Activated naive CD4-positive, alpha-beta T cell treated with Interleukin-2 at 50 U/mL for 16 hours (primary cell): Measurements from ENCODE around the gene NSG1.

Experiments used
- DNase-seq: peaks from one replicate; pipeline ENCODE4 v3.0.0-alpha.2; 2020

NSG1 gene

DNA sequence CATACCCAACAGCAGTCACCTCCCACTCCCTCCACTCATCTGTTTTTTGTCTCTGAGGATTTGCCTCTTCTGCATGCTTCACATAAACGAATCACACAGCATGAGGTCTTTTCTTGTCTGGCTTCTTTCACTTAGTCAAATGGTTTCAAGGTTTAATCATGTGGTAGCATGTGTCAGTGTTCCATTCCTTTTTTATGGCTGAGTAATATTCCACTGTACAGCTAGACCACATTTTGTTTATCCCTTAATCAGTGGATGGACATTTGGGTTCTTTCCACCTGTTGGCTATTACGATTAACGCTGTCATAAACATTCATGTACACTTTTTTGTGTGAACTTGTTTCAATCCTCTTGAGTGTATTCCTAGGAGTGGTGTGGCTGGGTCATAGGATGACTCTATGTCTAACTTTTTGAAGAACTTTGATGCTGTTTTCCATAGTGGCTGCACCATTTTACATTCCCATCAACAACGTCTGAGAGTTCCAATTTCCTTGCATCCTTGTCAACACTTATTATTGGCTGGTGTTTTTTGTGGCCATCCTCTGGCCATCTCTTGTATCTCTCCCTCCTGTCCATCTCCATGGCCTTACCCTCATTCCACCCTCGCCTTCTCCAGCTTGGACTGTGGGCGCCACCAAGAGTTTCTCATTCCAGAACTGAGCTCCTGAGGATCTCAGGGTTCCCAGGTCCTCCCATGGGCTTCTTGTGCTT, 12.4 kb upstream of the NSG1 start:
- no peak for DNase-seq

DNA sequence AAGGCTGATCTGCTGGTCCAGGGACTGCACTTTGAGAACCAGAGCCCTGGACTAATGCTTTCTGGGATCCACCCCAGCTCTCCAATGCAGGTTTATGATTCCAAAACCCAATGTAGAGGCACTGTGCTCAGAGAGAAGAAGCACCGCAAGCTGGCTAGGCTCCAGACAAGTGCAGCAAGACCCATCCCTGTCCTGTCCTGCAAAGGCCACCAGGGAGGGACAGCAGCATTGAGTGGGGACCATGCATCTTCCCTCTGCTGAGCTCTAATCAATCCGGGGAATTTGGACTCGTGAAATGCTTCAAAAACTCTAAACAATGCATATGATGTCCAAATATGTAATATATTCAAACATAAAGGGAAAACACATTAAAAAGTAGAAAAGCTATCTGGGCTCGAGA, 10.8 kb upstream of the NSG1 start:
- DNase-seq: no peak

DNA sequence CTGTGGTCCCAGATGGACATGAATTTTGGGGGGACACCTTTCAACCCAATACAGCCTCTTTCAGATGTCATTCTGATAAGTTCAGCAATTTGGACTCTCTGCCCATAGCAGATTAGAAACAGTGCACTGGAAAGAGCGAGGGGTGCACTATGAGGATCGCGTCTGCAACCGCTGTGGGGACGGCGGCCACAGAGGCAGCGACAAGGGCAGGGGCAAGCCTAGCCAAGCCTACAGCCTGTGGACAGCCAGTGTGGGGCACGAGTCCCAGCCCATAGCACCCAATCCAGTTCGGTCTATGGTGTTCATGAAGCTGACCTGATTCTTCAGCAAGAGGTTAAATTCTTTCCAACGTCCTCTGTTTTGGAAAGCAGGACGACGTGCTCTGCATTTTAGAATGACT, 9.7 kb upstream of the NSG1 start:
- no peak for DNase-seq

DNA sequence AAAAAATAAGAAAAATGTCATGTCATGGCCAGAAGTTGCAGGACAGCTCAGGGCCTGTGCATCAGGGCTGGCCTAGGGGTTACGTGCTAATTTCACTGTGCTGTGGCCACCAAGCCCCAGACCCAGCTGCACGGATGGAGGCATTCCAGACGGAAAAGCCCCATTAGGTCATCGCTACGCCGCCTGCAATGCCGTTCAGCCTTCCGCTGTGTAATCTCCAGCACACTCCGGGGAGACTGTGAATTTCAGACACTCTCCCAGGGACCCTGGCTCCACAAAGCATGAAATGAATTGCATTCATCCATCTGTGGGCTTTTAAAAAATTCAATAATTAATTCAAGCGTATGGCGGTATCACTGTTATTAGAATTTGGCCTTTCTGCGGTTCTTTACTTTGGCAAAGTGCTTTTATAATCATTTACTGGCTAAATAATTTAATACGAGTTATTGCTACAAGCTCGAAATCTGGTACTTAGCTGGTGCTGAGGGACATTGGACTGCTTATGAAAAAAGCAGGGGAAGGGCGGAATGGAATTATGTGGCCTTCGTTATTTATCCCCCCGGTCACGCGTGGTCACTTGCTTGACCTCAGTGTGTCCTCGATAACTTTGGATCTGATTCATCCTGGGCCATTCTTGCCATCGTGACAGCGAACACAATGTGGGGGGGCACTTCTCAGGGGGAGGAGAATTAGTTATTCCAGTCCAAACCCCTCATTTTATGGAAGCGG, 9.0 kb upstream of the NSG1 start:
- DNase-seq: no peak

DNA sequence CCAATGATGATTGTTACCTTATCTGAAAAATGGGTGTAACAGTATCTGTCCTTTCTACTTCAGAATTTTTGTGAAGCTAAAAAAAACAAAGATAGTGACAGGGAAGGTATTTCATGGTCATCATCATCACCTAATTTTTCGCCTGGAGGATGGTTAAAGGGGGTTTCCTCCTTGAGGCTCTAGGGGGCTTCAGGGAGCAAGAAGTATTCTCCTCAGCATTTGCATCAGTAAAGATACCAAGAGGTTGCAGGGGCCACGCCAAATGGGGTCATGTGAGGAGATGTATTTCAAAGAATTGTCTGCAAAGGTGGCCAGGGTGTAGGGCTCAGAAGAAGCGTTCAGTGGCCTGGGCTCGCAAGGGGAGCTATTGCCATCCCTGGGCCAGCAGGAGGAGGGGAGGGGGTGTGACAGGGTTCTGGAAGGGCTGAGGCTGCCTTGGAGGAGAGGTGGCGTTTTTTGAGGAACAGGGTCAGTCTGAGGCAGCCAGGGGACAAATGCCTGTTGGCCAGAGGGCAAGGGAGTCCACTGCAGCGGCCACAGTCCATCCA, 7.3 kb upstream of the NSG1 start:
- DNase-seq: no peak

DNA sequence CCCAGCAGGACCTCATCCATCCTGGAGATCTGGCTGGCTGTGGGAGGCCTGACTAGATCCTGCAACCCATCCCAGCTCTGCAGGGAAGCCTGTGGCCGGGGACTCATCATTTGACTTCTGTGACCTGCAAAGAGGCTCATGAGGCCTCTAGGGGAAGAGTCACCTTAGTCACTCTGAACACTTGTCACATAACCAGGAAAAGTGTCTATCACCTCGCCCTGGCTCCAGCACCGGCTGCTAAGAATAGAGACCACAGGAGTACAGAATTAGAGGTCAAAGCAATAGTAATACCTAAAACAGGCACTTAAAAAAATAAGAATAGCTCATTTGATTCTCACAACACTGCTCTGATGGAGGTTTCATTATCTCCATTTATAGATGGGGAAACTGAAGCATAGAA, 3.8 kb upstream of the NSG1 start:
- no peak for DNase-seq

DNA sequence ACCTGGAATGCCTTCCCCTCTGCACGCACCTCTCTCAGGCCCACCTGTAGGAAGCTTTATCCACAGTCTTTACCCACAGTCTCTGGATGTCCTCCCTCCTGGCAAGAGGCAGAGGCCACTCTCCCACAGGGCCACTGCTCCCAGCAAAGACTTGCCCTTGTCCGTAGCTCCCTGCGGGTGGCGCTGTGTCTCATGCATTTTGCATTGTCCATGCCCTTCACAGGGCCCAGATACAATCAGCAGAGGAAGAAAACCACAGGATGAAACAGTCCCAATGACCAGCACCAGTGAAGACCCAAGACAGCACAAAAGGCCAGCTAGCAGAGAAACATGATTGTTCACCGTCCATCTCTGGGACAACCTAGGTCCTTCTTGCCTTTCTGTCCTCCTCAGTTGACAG, 2.1 kb upstream of the NSG1 start:
- DNase-seq: peak; percentile 14

DNA sequence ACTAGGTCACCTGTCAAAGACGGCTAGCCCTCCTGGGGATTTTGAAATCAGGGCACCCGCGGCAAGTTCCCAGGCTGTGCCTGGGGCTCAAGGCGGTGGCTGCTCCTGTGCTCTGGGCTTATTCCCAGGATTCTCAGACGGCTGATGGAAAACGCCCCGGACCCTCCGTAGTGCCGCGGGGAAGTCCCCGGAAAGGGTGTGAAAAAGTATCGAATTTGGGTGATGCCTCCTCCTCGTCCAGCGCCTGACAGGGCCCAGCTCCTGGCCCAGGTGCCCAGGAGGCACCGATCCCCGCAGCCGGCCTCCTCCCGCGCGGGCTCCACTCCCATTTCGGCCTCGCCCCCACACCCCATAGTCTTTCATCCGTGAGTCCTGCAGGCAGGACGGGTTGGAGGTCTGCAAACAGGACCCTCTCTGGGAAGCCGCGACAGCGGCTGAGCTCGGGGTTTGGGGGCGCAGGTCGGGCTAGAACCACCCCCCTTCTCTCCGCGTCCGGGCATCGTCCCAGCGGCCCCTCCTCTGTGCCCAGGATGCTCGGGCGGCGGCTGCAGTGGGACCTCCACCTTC, 1.1 kb upstream of the NSG1 start:
- DNase-seq: no peak

DNA sequence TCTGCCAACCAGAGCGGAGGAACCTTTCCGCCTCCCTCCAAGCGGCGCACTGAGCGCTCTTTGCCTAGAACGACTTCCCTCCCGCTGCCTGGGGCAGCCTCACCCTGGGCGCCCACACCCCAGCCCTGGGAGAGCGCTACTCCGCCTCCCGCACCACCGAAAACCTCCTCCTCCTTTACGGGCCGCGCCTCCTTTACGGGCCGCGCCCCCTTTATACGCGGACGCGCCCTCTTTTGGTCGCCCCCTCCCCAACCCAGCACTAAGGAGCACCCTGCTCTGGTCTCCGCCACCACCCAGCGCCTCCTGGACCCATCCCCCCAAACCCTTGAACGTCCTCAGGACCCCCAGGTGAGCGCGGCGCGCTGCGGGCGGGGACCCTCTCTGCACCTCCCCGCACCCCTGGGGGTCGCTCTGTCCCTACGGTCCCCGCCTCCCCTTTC, 586 bp upstream of the NSG1 start:
- peak; percentile 56 for DNase-seq

DNA sequence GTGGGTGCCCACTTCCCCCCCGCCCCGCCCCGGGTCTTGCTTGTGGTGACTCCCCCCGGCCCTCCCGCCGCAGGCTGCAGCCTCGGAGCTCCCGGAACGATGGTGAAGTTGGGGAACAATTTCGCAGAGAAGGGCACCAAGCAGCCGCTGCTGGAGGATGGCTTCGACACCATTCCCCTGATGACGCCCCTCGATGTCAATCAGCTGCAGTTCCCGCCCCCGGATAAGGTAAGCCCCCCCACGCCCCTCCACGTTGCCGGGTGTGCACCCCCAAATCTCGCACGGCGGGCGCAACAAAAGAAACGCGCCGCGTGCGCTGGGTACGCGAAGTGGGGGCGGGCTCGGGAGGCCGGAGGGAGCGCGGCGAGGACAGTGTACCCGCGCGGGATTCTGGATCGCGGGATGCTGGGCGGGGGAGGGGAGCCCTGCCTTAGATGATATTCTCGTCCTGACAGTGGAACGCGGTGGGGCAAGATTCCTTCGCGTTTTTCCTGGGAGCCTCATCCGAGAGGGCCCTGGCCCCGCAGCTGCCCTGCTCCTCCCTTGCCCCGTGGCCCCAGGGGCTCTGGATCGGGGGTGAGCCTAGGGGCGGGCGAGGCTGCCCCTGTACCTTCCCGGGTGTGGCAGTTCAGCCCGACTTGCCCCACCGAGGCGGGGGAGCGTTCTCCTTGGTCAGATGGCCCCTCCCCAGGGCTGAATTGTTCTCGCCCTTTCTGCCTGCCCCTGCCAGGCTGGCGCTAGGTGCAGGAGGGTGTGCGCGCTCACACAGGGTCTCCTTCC, 819 bp downstream of the NSG1 start:
- peak; percentile 22 for DNase-seq

DNA sequence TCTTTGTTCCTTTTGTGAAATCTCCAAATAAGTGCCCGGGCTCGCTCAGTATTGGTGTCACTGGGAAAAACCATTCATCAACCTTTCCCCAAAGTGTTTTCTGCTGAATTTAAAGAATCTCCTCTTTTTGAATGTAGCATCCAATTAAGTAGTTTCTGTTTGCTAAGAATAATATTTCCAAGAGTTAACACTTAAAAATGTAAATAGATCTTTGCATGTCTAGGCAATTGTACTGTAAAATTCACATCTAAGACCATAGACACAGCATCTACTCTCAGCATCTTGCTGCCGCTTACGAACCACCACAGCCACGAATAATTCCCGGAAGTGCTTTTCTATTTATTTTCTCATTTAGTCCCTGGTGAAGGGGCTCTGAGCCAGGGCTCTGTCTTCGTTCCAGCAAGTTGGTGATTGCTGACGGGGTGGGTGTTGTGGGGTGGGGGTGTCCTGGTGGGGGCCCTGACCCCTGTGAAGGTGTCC, 1.4 kb downstream of the NSG1 start:
- DNase-seq: no peak

DNA sequence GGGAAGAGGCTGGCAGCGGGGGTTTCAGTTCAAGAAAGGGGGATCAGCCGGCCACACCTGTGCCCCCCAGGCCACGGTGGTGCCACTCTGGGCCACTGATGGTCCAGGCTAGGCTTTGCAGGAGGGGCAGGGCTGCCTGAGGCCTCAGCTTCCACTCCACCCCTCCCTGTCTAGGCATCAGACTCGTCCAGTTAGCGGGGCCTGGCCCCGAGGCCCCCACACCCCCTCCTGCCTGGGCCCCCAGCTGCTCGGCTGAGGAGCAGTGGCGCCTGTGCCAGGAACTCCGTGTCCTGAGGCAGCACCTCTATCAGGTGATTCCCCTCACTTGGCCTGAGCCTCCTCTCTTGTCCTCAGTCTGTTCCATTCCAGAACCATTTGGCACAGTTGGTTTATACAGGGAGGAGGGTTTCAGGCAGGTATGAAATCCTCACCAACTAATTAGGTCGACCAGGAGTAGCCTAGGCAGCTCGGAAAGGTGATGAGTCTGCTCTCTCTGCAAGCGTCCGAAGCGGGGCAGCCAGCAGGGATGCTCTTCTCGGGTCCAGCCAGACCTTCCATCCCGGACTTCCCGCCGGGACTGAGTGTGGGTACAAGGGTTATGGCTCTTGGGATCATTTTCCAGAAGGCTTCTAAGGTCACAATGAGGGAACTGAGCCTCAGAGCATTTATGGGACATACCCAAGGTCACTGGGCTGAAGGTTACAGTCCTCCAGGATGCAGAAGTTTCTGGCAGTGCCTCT, 2.1 kb downstream of the NSG1 start:
- DNase-seq: no peak

DNA sequence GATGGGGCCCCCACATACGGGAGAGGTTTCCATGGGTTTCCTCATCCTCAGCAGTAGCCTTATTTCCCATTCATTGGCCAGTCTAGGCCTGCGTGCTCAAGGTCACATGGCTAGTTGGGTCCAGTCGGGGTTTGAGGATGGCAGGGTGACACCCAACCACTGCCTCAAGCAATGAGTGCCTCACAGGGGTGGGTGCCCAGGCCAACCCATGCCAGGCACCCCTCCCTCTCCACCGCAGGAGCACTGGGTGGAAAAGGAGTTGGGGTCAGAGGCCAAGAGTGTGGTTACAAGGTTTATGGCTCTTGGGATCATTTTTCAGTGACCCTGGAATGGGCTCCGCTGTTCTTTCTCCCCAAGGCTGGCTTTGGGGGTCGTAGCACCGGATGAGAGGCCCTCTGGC, 3.1 kb downstream of the NSG1 start:
- no peak for DNase-seq

DNA sequence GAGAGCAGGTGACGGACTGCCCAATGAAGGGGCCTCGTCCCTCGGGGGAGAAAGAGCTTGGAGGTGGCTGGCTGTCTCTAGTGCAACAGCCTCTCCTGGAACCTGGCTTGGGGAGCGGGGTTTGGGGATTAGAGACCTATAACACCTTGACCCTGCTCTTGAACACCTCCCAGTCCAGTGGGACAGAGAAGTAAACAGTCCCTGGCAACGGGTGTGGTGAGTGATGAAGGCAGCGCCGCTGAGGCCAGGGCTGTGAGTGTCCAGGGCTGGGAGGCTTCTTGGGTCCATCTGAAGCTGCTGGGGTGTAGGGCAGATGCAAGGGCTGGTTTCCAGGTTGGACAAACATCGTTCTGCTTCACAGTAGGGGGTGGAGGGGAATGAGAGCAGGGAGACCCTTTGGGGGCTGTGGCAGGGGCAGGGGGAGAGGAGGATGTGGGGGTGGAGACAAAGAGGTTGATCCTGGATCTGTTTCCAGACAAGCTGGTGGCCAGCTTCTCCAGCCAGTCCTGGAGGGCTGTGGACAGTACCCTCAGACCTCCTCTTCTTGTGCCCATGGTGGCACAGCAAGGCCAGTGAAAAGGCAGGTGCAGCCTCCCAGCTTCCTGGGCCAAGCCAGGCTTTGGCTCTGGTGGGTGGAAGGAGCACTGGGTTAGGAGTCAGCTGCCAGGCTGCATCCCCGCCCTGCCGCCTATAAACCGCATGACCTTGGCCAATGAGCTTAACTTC, 3.8 kb downstream of the NSG1 start:
- DNase-seq: no peak

DNA sequence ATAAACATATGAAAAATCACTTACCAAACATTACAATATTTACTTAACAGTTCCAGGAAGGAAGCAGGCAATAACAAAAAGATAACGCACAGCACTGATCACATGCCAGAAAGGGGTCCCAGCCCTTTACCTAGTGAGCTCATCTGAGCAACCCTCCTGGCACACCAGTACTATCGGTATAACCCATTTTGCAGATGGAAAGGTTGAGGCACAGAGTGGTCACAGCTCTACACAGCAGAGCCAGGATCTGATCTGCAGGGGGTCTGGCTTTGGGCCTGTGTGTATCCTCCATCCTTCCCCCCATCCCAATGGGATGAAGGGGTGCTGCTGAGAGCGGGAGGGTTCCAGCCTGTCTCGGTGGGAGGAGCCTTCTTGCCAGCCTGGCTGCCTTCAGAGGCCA, 5.0 kb downstream of the NSG1 start:
- DNase-seq: no peak

DNA sequence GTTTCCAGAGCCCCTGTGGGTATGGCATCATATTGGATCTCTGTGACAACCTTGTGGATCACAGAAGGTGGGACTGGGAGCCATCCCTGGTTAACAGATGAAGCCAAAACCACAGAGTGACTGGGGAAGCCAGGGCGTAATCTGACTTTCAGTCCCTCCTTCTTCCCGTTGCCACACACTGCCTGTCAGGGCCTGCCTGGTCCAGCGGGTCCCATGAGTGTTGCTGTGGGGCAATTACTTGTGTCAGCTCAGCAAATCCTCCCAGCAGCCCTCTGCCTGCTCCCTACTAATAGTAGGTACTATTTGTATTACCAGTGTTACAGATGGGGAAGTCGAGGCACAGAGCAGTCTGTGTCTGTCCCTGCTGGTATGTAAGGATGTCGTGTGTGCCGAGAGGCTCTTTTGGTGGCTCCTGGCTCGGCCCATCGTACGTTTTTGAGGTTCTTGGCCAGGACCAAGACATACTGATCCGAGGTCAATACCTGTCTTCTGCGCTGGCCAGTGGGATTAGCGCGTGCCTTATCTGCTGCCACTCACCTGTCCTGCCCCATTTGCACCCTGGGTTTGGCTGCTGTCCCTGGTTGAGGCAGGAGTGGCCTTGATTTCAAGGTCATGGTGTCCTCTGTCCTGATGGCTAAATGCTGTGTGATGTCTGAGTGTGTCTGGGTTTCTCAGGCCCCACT, 5.7 kb downstream of the NSG1 start:
- DNase-seq: no peak

DNA sequence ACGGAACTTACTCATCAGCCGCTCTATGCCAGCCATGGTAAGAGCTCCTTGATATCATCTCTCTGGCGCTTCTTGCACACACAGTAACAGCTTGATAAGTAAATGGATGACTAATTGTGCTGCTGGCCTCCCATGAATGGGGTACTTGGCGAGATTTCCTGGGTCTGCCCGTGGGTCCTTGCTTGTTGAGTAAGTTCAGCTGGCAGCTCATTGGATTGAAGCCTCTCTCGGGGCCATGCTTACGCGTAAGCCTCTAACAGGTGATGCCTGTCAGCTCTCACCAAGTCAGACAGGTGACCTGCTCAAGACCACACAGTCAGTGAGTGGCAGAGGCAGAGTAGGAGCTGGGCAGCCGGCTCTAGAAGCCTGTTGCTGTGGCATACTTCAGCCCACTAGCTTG, 7.7 kb downstream of the NSG1 start:
- DNase-seq: no peak

DNA sequence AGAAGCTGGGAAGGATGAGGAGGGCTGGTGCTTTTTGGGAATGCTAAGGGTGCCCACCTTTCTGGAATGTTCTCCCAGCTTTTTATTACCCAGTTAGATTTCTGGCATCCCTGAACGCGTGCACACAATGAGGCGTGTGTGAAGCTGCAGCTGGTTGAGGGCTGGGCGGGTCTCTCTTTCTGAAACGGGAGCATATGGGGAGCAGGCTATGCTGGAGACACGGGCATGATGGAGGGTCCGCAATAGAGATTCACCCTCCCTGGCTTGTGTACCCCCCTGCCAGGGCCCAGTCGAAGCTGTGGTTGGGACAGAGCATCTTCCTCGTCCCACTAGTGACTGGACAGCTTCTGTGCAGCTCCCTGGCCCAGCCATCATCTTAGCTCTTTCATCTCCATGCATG, 8.5 kb downstream of the NSG1 start:
- DNase-seq: no peak

DNA sequence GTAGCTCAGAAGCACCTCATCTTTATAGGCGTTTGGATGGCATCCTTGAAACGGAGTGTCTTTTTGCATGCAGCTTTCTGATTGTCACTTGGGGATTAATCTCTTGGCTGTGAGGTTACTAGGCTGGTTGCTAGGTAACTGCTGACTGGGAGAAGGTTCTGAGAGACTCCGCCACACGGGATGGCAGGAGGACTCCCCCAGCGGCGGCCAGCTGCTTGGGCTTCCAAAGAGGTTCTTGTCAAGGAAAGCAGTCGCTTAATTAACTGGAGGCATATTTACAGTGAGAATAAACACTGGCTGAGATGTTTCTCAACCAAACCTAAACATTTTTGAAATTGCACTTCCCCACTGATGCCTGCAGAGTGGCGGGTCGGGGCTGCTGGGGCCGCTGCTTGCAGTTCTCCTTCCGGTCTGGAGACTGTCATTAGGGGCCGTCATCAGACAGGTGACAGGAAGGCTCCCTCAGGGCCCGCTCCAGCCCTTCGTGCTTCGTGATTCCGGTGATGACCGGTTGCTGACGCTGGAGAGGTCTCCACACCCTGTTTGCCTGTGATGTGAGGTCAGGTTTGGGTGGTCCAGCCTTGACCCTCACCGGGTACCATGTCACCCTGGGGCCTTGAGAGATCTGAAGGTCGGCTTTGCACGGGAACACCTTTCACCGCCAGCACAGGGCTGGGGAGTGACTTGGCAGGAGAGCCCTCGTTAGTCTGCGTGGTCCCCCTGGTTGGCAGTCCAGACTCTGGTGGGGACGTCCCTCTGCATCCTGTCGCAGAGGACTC, 9.1 kb downstream of the NSG1 start:
- DNase-seq: no peak
